LNCaP clone FGC (cell line): ENCODE data around the gene DYRK4.

ENCODE experiments used
- DNase-seq: peaks from one replicate; pipeline ENCODE4 v3.0.0-alpha.2; 2011; ENCODE audit warnings: low read depth
- H3K4me3 ChIP-seq: 2 replicates; pipeline ENCODE4 v1.5.1; 2011; ENCODE audit warnings: mild to moderate bottlenecking, low read depth, low read length, control low read depth
- CTCF ChIP-seq: IDR thresholded peaks from 2 replicates; pipeline ENCODE4 v1.5.1; 2012; ENCODE audit warnings: mild to moderate bottlenecking; ENCODE audit not compliant: control insufficient read depth, insufficient read depth; ENCODE audit errors: extremely low read depth

Gene DYRK4

GRCh38 chr12:4591180-4591687 lies 29.2 kb downstream of the DYRK4 start:
- no peak overlapping the region for H3K4me3 ChIP-seq
- DNase-seq = no peak
- no peak for TF ChIP-seq CTCF

GRCh38 chr12:4595881-4596280 lies 33.9 kb downstream of the DYRK4 start:
- DNase-seq = no peak
- no peak overlapping the region for H3K4me3 ChIP-seq
- no peak for TF ChIP-seq CTCF

GRCh38 chr12:4603421-4603820 lies 41.4 kb downstream of the DYRK4 start:
- TF ChIP-seq CTCF = no peak
- DNase-seq = no peak
- H3K4me3 ChIP-seq = no peak overlapping the region

GRCh38 chr12:4603946-4604345 lies 41.9 kb downstream of the DYRK4 start:
- TF ChIP-seq CTCF = no peak
- DNase-seq = peak; percentile 63
- no peak overlapping the region; the same call in 1 of the 2 replicates for H3K4me3 ChIP-seq

GRCh38 chr12:4604684-4605193 lies 42.7 kb downstream of the DYRK4 start:
- TF ChIP-seq CTCF = peak; percentile 96
- peak overlapping the region; percentile 95 for H3K4me3 ChIP-seq
- DNase-seq = peak; percentile 66

- TF ChIP-seq CTCF = no peak
- no peak for DNase-seq
- H3K4me3 ChIP-seq = no peak overlapping the region
These were observed 45.0 kb downstream of the DYRK4 start for GRCh38 chr12:4607056-4607455.

- H3K4me3 ChIP-seq = no peak overlapping the region
- no peak for DNase-seq
- TF ChIP-seq CTCF = no peak
These were observed 47.1 kb downstream of the DYRK4 start for GRCh38 chr12:4609071-4609470.
